PC-9 (cell line): ENCODE data around the gene SCGB3A1. TPM values are rescaled to one million over a fixed set of nuclear protein-coding genes. Genes with fewer than 3 reads are reported as not detected.

Source experiments
- BruUV-seq: library from RNA; stranded (reverse); fragments of 400-500 nt; replicated peaks from 2 replicates; lab custom pipeline; 2021; lab: Mats Ljungman, UMichigan
- CTCF ChIA-PET: fragments of 300-600 bp; sonication (Branson Sonifier 250); formaldehyde crosslinking; loops from one replicate; lab custom pipeline; 2022; ENCODE audit warnings: antibody characterized with exemption; lab: Charles Lee
- POLR2A ChIA-PET: fragments of 300-600 bp; sonication (Branson Sonifier 250); formaldehyde crosslinking; loops from one replicate; lab custom pipeline; 2022; ENCODE audit warnings: antibody characterized with exemption; ENCODE audit not compliant: unreplicated experiment; lab: Charles Lee
- DNase-seq, 2 experiments: peaks; one replicate each; pipeline versions ENCODE4 v3.0.0 to v3.0.0-alpha.2; 2015 to 2022; ENCODE audit warnings: mixed read lengths in 1 of 2
- H2AFZ ChIP-seq: fragments of 200-600 bp; sonication (generic); 2 replicates; pipeline ENCODE4 v1.8.1; 2017; ENCODE audit warnings: antibody characterized with exemption
- H3F3A ChIP-seq: fragments of 200-600 bp; sonication (generic); 2 replicates; pipeline ENCODE4 v1.8.1; 2017; ENCODE audit warnings: antibody characterized with exemption, mild to moderate bottlenecking, low read depth; ENCODE audit not compliant: insufficient read depth
- H3K27ac ChIP-seq: fragments of 200-600 bp; sonication (generic); 2 replicates; pipeline ENCODE4 v1.6.1; 2016; ENCODE audit warnings: mixed run types
- H3K27me3 ChIP-seq: fragments of 200-600 bp; sonication (generic); 2 replicates; pipeline ENCODE4 v1.6.1; 2016; ENCODE audit warnings: low read depth, mixed run types; ENCODE audit not compliant: insufficient read depth
- H3K36me3 ChIP-seq: fragments of 200-600 bp; sonication (generic); 2 replicates; pipeline ENCODE4 v1.6.1; 2016; ENCODE audit warnings: low read depth, mixed run types
- H3K4me1 ChIP-seq: fragments of 200-600 bp; sonication (generic); replicated peaks from 2 replicates; pipeline ENCODE4 v1.6.1; 2016; ENCODE audit warnings: mixed run types; ENCODE audit not compliant: insufficient read depth
- H3K4me2 ChIP-seq: fragments of 200-600 bp; sonication (generic); 2 replicates; pipeline ENCODE4 v1.6.1; 2017; ENCODE audit warnings: mixed run types
- H3K4me3 ChIP-seq: fragments of 200-600 bp; sonication (generic); 2 replicates; pipeline ENCODE4 v1.6.1; 2016; ENCODE audit warnings: mixed run types
- H3K79me2 ChIP-seq: fragments of 200-600 bp; sonication (generic); 2 replicates; pipeline ENCODE4 v1.6.1; 2017; ENCODE audit warnings: low read depth, mixed run types
- H3K9me2 ChIP-seq: fragments of 200-600 bp; sonication (generic); 2 replicates; pipeline ENCODE4 v1.8.1; 2017; ENCODE audit warnings: mild to moderate bottlenecking; ENCODE audit not compliant: insufficient read depth
- H3K9me3 ChIP-seq: fragments of 200-600 bp; sonication (generic); 2 replicates; pipeline ENCODE4 v1.8.1; 2016; ENCODE audit warnings: low read depth; ENCODE audit not compliant: insufficient read depth
- H4K20me1 ChIP-seq: fragments of 200-600 bp; sonication (generic); 2 replicates; pipeline ENCODE4 v1.8.1; 2017; ENCODE audit not compliant: insufficient read depth
- CTCF ChIP-seq: fragments of 200-600 bp; sonication (generic); conservative IDR thresholded peaks from 2 replicates; pipeline ENCODE4 v1.6.1; 2017; ENCODE audit warnings: mixed run types, antibody characterized with exemption, mild to moderate bottlenecking, moderate library complexity
- EZH2 ChIP-seq: fragments of 200-600 bp; sonication (generic); IDR thresholded peaks from 2 replicates; pipeline ENCODE4 v1.8.0; 2017; ENCODE audit warnings: antibody characterized with exemption, low read depth
- intact Hi-C: fragments of 100-400 bp; cut with micrococcal nuclease; formaldehyde crosslinking; loops from one replicate; pipeline ENCODE4 v1.10.0; 2022; ENCODE audit not compliant: unreplicated experiment
- total RNA-seq: library from RNA; stranded (reverse); gene quantifications from 2 replicates; pipeline ENCODE4 v1.2.3, GENCODE V29; 2021

Gene SCGB3A1
- total RNA-seq, 1 experiment from 2014 or later = not detected

DNA sequence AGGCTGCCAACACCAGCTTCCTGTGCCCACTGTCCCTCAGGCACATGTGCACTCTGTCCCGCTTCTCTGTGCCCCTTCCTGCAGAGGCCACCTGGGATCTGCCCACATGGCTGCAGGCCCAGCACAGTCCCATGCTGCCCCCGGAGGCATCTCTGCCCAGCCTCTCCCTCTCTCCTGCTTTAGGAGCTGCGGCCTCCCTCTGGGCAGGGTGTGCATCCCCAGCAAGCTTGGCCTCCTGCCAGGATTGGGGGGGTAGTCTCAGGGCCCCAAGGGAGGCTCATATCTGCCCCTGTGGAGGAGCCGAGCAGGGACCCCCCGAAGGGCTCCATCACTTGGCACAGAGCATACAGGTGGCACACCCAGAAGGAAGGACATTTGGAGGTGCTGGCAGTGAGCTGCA is 33.3 kb upstream of the SCGB3A1 start:
- H3K27me3 ChIP-seq = peaks cover 53% of the 10 kb centered on the region
- no peak for DNase-seq
- no peak overlapping the region for H3K27ac ChIP-seq
- no peaks in the 10 kb centered on the region for H4K20me1 ChIP-seq
- H3K9me3 ChIP-seq = no peaks in the 10 kb centered on the region
- POLR2A ChIA-PET = interaction anchor here (0.6 kb wide), 1 partner anchor 191 kb away, joined by 4 read pairs; no protein-coding TSS in a partner anchor
- H3K4me3 ChIP-seq = no peak overlapping the region
- H2AFZ ChIP-seq = no peak overlapping the region
- TF ChIP-seq CTCF (no peak), EZH2 (no peak)
- intact Hi-C loops = no loop called here
- no TSS peak for BruUV-seq
- no peaks in the 10 kb centered on the region for H3K36me3 ChIP-seq
- H3K4me2 ChIP-seq = no peak overlapping the region
- CTCF ChIA-PET = interaction anchor here (0.6 kb wide), 1 partner anchor 57 kb away, joined by 6 read pairs; no protein-coding TSS in a partner anchor
- no peaks in the 10 kb centered on the region for H3K9me2 ChIP-seq
- H3K4me1 ChIP-seq = no peaks in the 10 kb centered on the region
- no peaks in the 10 kb centered on the region for H3K79me2 ChIP-seq
- H3F3A ChIP-seq = no peaks in the 10 kb centered on the region

- H3K9me3 ChIP-seq = no peaks in the 10 kb centered on the region
- no peak overlapping the region for H2AFZ ChIP-seq
- peaks cover 50% of the 10 kb centered on the region for H3K27me3 ChIP-seq
- no peak for TF ChIP-seq EZH2
- TF ChIP-seq CTCF = no peak
- H4K20me1 ChIP-seq = no peaks in the 10 kb centered on the region
- H3F3A ChIP-seq = no peaks in the 10 kb centered on the region
- no peak overlapping the region for H3K4me2 ChIP-seq
- no peaks in the 10 kb centered on the region for H3K4me1 ChIP-seq
- no TSS peak for BruUV-seq
- no peak for DNase-seq
- H3K36me3 ChIP-seq = no peaks in the 10 kb centered on the region
- H3K9me2 ChIP-seq = no peaks in the 10 kb centered on the region
- no peak overlapping the region for H3K27ac ChIP-seq
- ChIA-PET CTCF (interaction anchor here (0.6 kb wide), 1 partner anchor 56 kb away, joined by 6 read pairs; no protein-coding TSS in a partner anchor), POLR2A (no interaction called here)
- H3K79me2 ChIP-seq = no peaks in the 10 kb centered on the region
- H3K4me3 ChIP-seq = no peak overlapping the region
- intact Hi-C loops = no loop called here
Observed at GRCh38 chr5:180623844-180624243, 32.5 kb upstream of the SCGB3A1 start.

DNA sequence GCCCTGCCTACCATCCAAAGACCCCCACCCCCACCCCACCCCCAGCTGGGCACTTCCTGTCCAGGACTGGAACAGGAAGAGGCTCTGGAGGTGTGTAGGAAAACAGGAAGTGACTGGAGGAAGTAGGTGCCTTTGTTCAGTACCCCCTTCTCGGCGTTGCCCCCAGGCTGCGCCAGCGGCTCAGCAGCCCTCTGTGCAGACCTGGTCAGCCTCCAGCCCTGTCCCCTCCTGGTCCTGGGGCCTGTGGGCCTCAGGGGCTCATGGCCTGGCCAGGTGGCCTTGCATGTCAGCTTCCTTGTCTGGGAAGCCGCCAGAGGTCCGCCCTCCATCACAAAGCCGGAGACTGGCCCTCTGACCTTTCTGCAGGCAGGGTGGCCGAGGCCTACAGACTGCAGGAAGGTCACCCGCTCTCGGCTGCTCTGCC is 32.1 kb upstream of the SCGB3A1 start:
- H3K4me1 ChIP-seq = no peaks in the 10 kb centered on the region
- no peaks in the 10 kb centered on the region for H3F3A ChIP-seq
- no TSS peak for BruUV-seq
- no peak for DNase-seq
- no peak overlapping the region for H3K27ac ChIP-seq
- no peak overlapping the region for H2AFZ ChIP-seq
- no peak for TF ChIP-seq EZH2
- TF ChIP-seq CTCF = no peak
- H3K9me2 ChIP-seq = no peaks in the 10 kb centered on the region
- H3K36me3 ChIP-seq = no peaks in the 10 kb centered on the region
- H3K9me3 ChIP-seq = no peaks in the 10 kb centered on the region
- H4K20me1 ChIP-seq = no peaks in the 10 kb centered on the region
- POLR2A ChIA-PET = no interaction called here
- CTCF ChIA-PET = no interaction called here
- no peak overlapping the region for H3K4me3 ChIP-seq
- H3K27me3 ChIP-seq = peaks cover 46% of the 10 kb centered on the region
- intact Hi-C loops = no loop called here
- H3K4me2 ChIP-seq = no peak overlapping the region
- no peaks in the 10 kb centered on the region for H3K79me2 ChIP-seq
